Ovary (tissue), 3 donors: ENCODE data around the gene RFFL.

Experiments used
- POLR2A ChIP-seq: fragments of 450-650 bp; IDR thresholded peaks from one replicate; pipeline ENCODE4 v1.6.1; 2017; ENCODE audit warnings: antibody characterized with exemption, mild to moderate bottlenecking, moderate library complexity
- TF ChIP-seq, protein P1 (sequence below), 3 donors: fragments of 450-650 bp in 2 of 3; fragments of 200-600 bp in 1 of 3; IDR thresholded peaks; one replicate each; pipeline versions ENCODE4 v1.5.1 to v1.8.0; 2016 to 2022; ENCODE audit warnings: antibody characterized with exemption in 3 of 3, mild to moderate bottlenecking in 1 of 3
- donor health status: DM: no; HTN: no; CAD: no.

GRCh38 chr17:35019386-35020179 lies 43.9 kb downstream of the RFFL start:
- TF ChIP-seq POLR2A = no peak
- TF ChIP-seq, protein P1, sequence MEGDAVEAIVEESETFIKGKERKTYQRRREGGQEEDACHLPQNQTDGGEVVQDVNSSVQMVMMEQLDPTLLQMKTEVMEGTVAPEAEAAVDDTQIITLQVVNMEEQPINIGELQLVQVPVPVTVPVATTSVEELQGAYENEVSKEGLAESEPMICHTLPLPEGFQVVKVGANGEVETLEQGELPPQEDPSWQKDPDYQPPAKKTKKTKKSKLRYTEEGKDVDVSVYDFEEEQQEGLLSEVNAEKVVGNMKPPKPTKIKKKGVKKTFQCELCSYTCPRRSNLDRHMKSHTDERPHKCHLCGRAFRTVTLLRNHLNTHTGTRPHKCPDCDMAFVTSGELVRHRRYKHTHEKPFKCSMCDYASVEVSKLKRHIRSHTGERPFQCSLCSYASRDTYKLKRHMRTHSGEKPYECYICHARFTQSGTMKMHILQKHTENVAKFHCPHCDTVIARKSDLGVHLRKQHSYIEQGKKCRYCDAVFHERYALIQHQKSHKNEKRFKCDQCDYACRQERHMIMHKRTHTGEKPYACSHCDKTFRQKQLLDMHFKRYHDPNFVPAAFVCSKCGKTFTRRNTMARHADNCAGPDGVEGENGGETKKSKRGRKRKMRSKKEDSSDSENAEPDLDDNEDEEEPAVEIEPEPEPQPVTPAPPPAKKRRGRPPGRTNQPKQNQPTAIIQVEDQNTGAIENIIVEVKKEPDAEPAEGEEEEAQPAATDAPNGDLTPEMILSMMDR (IDR thresholded peaks at IDR 0.05) = no peak
